ENCODE data around the gene GABRP.

GABRP gene

DNA sequence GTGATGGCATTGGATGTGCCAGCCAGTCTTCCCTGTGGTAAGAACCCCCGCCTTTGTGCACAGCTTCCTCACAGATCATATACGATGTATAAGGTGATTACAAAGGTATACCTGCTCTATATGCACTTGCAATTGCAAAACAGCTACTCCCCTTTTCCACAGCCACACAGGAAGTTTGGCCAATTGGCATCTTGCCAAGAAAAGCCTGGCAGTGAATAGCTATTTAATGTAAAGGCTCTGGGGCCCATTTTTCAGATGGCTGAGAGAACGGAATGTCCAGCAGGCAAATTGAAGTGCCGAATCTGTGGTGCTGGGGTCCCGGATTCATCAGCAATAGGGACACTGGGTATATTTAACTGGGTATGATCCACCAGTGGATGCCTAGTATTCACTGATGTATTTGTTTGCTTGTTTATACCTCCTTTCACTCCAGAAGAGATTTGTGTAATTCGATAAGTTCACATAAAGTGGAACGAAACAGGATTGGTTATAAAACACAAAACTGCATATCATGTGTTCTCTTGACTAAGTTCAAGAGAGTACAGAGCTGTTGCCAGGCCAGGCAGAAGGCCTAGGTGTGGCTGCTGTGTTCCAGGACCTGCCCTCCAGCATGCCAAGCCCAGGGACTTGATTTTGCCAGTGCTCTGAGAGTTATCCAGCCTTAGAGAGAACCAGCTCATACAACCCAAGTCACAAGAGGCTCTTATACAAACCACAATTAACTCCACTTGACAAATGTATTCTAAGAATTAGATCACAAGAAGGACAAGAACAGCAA lies 27.7 kb upstream of the GABRP start:
- TF ChIP-seq, protein P1, sequence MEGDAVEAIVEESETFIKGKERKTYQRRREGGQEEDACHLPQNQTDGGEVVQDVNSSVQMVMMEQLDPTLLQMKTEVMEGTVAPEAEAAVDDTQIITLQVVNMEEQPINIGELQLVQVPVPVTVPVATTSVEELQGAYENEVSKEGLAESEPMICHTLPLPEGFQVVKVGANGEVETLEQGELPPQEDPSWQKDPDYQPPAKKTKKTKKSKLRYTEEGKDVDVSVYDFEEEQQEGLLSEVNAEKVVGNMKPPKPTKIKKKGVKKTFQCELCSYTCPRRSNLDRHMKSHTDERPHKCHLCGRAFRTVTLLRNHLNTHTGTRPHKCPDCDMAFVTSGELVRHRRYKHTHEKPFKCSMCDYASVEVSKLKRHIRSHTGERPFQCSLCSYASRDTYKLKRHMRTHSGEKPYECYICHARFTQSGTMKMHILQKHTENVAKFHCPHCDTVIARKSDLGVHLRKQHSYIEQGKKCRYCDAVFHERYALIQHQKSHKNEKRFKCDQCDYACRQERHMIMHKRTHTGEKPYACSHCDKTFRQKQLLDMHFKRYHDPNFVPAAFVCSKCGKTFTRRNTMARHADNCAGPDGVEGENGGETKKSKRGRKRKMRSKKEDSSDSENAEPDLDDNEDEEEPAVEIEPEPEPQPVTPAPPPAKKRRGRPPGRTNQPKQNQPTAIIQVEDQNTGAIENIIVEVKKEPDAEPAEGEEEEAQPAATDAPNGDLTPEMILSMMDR (IDR thresholded peaks at IDR 0.05; ENCODE audit: low read depth, low read length, missing control alignments), result no peak
- DNase-seq (ENCODE audit: low read depth), result no peak
- no peak overlapping the region for H3K4me3 ChIP-seq (ENCODE audit: low read depth, low read length)

DNA sequence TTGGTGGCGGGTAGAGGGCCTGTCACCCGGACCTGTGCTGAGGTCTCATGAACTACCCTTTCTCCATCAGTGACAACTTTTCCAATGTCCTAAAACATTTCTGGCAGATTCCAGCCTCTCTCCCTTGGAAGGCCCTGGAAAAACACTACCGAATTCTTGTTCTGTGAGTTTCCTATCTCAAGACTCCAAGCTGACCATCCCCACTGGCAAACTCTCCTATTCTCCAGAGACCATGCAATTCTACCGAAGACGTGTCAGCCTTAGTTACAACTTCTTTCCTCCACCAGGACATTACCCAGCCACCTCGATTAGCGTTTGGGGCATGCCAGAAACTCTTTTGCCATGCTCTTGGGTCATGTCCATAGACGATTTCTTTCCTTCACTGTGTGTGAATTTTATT lies 26.8 kb upstream of the GABRP start:
- DNase-seq (ENCODE audit: low read depth), result no peak
- TF ChIP-seq, protein P1 (IDR thresholded peaks at IDR 0.05; ENCODE audit: low read depth, low read length, missing control alignments), result no peak
- H3K4me3 ChIP-seq (ENCODE audit: low read depth, low read length), result no peak overlapping the region

DNA sequence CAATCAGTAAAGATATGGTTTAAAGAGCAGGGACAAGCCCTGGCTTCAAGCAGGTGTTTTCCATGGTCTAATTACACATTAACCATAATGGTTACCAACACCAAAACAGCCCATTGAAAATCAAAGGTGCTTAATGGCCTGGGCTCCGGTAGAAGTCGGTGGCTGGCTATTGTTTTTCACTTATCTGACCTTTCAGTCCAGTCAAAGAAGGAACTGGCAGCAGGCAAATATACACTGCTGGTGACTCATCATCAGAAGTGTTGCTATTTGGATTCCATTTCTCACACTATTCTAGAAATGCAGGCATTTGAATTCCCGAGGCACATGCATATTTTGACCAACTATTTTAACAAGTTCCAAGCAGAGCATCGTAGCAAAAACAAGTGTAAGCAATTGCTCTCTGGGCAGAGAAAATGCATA lies 26.3 kb upstream of the GABRP start:
- no peak for DNase-seq (ENCODE audit: low read depth)
- no peak overlapping the region for H3K4me3 ChIP-seq (ENCODE audit: low read depth, low read length)
- TF ChIP-seq, protein P1 (IDR thresholded peaks at IDR 0.05; ENCODE audit: low read depth, low read length, missing control alignments), result no peak

DNA sequence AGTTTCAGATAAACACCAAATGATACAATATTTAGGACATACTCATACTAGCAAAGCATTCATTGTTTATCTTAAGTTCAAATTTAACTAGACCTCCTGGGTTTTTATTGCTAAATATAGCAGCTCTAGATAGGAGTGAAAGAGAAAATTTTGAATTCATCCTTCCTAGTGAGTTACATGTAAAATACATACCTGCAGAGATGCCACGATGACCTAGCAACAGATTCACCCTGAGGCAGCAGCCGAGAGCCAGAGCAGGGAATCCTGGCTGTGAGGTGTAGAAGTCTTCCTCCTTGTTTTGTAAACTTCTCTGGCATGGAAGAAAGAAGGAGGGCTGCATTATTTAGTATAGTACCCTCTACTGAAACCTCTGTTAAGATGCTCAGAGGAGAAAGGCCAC lies 25.9 kb upstream of the GABRP start:
- H3K4me3 ChIP-seq (ENCODE audit: low read depth, low read length), result no peak overlapping the region
- DNase-seq (ENCODE audit: low read depth), result no peak
- TF ChIP-seq, protein P1 (IDR thresholded peaks at IDR 0.05; ENCODE audit: low read depth, low read length, missing control alignments), result no peak

DNA sequence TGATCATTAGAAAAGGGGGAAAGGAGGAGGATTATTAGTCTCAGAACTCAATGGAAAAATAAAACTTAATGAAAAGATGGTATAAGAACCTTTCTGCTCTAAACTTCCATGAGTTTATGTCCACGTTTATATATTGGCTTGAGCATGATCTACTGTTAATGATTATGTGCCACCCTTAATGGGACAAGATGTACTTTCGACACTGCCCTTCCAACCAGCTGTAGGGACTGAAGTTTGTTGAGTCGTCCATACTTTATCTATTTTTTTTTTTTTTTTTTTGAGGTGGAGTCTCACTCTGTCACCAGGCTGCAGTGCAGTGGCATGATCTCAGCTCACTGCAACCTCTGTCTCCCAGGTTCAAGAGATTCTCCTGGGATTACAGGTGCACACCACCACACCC lies 25.0 kb upstream of the GABRP start:
- TF ChIP-seq, protein P1 (IDR thresholded peaks at IDR 0.05; ENCODE audit: low read depth, low read length, missing control alignments), result no peak
- no peak for DNase-seq (ENCODE audit: low read depth)
- no peak overlapping the region for H3K4me3 ChIP-seq (ENCODE audit: low read depth, low read length)

DNA sequence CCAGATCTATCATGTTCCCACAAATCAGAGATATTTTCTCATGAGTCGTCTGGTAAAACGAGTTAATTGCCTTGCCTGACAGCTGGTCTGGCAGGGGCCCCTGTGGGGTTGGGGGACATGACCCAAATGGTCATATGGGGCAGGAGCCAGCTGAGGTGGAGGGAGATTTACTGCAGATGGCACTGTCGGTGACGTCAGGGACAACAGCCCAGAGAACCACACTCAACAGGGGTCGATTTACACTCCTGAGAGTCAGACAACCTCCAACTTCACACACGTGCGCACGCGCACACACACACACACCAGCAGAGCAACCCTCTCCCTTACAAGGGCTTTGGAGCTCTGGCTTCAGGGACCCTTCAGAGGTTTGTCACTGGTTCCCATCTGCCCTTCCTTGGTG lies 23.4 kb upstream of the GABRP start:
- DNase-seq (ENCODE audit: low read depth), result no peak
- H3K4me3 ChIP-seq (ENCODE audit: low read depth, low read length), result no peak overlapping the region
- TF ChIP-seq, protein P1 (IDR thresholded peaks at IDR 0.05; ENCODE audit: low read depth, low read length, missing control alignments), result no peak
